Fibroblast of pulmonary artery (primary cell): Measurements from ENCODE around the gene SAMMSON.

Experiments
- DNase-seq: peaks from one replicate; pipeline ENCODE4 v3.0.0-alpha.2; 2010; ENCODE audit warnings: low read depth
- H3K4me3 ChIP-seq: replicated peaks from 2 replicates; pipeline ENCODE4 v1.5.1; 2011; ENCODE audit warnings: low read depth, mild to moderate bottlenecking, control low read depth, low read length, moderate library complexity
- TF ChIP-seq, protein P1 (sequence below): IDR thresholded peaks from 2 replicates; pipeline ENCODE4 v1.5.1; 2011; ENCODE audit warnings: mild to moderate bottlenecking, control low read depth, low read length, inconsistent platforms; ENCODE audit errors: missing control alignments

The SAMMSON gene

GRCh38 chr3:69999140-70000027, at the start of gene SAMMSON:
SAMMSON (plus strand) TSS chr3:69999733.
- TF ChIP-seq, protein P1, sequence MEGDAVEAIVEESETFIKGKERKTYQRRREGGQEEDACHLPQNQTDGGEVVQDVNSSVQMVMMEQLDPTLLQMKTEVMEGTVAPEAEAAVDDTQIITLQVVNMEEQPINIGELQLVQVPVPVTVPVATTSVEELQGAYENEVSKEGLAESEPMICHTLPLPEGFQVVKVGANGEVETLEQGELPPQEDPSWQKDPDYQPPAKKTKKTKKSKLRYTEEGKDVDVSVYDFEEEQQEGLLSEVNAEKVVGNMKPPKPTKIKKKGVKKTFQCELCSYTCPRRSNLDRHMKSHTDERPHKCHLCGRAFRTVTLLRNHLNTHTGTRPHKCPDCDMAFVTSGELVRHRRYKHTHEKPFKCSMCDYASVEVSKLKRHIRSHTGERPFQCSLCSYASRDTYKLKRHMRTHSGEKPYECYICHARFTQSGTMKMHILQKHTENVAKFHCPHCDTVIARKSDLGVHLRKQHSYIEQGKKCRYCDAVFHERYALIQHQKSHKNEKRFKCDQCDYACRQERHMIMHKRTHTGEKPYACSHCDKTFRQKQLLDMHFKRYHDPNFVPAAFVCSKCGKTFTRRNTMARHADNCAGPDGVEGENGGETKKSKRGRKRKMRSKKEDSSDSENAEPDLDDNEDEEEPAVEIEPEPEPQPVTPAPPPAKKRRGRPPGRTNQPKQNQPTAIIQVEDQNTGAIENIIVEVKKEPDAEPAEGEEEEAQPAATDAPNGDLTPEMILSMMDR = no peak
- peak; percentile 44 for DNase-seq
- no peak within 1 kb of the TSS for H3K4me3 ChIP-seq

DNA sequence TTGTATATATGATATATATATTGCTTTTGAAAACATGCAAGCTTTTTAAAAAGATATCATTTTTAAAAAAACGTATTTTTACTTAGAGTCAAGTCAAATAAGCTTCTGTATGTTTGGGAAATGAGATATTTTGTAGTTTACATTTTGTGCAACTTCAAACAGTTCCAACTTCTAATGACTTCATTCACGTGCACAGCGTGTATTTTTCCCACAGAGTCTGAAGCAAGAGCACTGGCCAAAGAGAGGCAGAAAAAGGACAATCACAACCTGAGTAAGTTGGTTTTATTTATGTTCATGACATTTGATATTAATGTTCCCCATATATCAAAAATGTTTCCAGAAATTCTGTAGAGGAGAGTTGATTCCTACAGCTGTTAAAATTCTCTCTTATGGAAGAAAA, 47.9 kb upstream of the SAMMSON start:
- TF ChIP-seq, protein P1 = no peak
- no peak overlapping the region for H3K4me3 ChIP-seq
- no peak for DNase-seq

DNA sequence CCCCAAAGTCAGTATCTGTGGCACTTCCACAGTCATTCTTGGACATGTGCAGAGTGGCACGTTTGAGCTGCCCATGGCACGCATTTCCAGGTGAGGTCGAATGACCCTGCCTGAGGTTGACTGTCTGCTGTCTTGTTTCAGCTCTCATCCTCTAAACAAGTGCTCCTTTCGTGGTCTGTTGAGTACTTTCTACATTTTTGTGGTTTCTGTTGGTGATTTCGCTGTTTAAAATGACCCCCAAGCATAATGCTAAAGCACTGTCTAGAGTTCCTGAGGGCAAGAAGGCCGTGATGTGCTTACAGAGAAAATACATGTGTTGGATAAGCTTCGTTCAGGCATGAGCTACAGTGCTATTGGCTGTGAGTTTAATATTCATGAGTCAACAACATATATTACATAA, 40.0 kb upstream of the SAMMSON start:
- no peak for DNase-seq

GRCh38 chr3:69961706-69962439, 37.7 kb upstream of the SAMMSON start:
- no peak for DNase-seq

More for the DNA sequence above, 40.0 kb upstream of the SAMMSON start:
- TF ChIP-seq, protein P1 = no peak
- no peak overlapping the region for H3K4me3 ChIP-seq

DNA sequence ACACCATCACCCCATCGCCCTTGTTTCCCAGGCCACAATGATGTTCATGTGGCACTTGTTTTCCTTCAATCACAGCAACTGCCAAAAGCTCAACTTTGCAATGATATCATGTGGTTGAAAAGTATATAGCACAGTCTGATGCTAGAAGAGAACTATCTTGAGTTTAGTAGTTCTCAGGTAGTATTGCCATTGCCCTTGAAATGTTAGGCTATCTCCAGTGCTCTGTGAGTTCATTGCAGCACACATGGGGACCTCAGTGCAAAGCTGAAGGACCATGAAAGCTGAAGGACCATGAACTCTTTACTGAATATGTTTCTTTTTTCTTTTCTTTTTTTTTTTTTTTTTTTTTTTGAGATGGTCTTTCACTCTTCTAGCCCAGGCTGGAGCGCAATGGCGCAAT, 35.9 kb upstream of the SAMMSON start:
- TF ChIP-seq, protein P1 = no peak
- no peak for DNase-seq
- no peak overlapping the region for H3K4me3 ChIP-seq

More at GRCh38 chr3:69961706-69962439, 37.7 kb upstream of the SAMMSON start:
- H3K4me3 ChIP-seq = no peak overlapping the region
- TF ChIP-seq, protein P1 = no peak

DNA sequence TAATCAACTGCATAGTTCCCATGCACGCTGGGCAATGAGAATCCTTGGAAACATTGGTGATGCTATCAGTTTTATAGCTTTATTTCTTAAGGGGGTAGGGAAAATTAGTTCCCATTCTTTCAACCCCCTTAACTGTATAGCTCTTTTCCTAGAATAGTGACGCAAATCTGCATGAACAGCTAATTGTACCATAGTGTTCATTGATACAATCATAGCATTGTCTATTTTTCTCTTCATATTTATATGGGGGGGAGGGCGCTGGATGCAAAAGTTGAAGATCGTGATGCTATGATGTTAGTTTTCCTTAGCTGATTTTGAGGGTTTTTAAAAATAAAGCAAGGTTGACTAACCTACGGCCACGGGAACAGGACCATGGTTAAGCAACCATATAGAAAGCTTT, 32.4 kb upstream of the SAMMSON start:
- TF ChIP-seq, protein P1 = no peak
- no peak for DNase-seq
- no peak overlapping the region for H3K4me3 ChIP-seq
